Ovary (tissue), 3 donors: ENCODE measurements around the gene PRKCE.

Source experiments
- EP300 ChIP-seq: sonication (generic); formaldehyde crosslinking; IDR thresholded peaks from one replicate; pipeline ENCODE4 v1.6.1; 2017; ENCODE audit warnings: antibody characterized with exemption
- TF ChIP-seq, protein P1 (sequence below), 3 donors: fragments of 450-650 bp in 2 of 3; fragments of 200-600 bp in 1 of 3; IDR thresholded peaks; one replicate each; pipeline versions ENCODE4 v1.5.1 to v1.8.0; 2016 to 2022; ENCODE audit warnings: antibody characterized with exemption in 3 of 3, mild to moderate bottlenecking in 1 of 3
- donor health status: DM: no; HTN: no; CAD: no.

DNA sequence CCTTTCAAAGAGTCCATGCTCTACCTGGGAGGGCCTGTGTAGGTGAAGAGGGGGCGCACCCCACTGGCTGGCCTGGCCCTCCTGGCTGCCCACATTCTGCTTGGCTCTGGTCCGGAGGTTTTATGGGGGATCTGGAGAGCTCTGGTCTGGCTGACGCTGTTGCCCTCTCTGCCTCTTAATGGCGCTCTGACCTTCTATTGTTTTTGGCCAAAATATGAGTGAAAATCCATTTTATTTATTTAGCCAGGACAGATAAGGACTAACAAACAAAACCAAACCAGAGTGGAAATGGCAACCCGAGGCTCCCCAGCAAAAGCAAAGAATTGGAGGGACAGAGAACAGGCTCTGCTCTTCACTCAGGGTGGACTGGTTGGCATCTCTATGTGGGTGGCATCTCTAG is 45.7 kb downstream of the PRKCE start:
- TF ChIP-seq EP300 = no peak
- TF ChIP-seq, protein P1, sequence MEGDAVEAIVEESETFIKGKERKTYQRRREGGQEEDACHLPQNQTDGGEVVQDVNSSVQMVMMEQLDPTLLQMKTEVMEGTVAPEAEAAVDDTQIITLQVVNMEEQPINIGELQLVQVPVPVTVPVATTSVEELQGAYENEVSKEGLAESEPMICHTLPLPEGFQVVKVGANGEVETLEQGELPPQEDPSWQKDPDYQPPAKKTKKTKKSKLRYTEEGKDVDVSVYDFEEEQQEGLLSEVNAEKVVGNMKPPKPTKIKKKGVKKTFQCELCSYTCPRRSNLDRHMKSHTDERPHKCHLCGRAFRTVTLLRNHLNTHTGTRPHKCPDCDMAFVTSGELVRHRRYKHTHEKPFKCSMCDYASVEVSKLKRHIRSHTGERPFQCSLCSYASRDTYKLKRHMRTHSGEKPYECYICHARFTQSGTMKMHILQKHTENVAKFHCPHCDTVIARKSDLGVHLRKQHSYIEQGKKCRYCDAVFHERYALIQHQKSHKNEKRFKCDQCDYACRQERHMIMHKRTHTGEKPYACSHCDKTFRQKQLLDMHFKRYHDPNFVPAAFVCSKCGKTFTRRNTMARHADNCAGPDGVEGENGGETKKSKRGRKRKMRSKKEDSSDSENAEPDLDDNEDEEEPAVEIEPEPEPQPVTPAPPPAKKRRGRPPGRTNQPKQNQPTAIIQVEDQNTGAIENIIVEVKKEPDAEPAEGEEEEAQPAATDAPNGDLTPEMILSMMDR (IDR thresholded peaks at IDR 0.05) = no peak
